Measurements from ENCODE around the gene UST.

DNA sequence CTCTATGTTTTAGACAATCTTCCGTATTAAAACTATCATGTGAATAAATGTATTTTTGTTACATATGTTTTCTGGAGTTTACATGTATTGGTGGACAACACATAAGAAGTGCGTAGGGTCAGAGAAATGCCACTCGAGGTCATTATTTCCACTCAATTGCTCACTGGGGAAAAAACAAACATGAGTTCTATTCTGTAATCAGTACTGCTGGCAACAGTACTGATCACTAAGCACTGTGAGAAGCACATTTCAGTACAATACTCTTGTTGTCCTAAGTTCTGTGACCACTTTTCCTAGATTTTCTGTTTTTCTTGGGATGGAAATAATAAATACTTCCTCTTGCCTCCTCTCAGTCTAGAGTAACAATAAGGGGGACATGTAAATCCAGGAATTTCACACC, 44.5 kb downstream of the UST start:
- TF ChIP-seq, protein P1, sequence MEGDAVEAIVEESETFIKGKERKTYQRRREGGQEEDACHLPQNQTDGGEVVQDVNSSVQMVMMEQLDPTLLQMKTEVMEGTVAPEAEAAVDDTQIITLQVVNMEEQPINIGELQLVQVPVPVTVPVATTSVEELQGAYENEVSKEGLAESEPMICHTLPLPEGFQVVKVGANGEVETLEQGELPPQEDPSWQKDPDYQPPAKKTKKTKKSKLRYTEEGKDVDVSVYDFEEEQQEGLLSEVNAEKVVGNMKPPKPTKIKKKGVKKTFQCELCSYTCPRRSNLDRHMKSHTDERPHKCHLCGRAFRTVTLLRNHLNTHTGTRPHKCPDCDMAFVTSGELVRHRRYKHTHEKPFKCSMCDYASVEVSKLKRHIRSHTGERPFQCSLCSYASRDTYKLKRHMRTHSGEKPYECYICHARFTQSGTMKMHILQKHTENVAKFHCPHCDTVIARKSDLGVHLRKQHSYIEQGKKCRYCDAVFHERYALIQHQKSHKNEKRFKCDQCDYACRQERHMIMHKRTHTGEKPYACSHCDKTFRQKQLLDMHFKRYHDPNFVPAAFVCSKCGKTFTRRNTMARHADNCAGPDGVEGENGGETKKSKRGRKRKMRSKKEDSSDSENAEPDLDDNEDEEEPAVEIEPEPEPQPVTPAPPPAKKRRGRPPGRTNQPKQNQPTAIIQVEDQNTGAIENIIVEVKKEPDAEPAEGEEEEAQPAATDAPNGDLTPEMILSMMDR (conservative IDR thresholded peaks at IDR 0.05; ENCODE audit: low read length), result no peak
- TF ChIP-seq EZH2phosphoT487 (IDR thresholded peaks at IDR 0.05; ENCODE audit: borderline replicate concordance, low read depth, low read length), result no peak

All from OCI-LY7 (cell line).